Hepatocyte (in vitro differentiated cells): Measurements from ENCODE around the gene MYO5A. TPM values are rescaled to one million over a fixed set of nuclear protein-coding genes. Genes with fewer than 3 reads are reported as not detected.

Source experiments
- DNase-seq: peaks from one replicate; pipeline ENCODE4 v3.0.0-alpha.2; 2016; ENCODE audit warnings: low spot score
- H2AFZ ChIP-seq: fragments of 200-600 bp; sonication (generic); 2 replicates; pipeline ENCODE4 v1.6.0; 2016; ENCODE audit warnings: antibody characterized with exemption, mild to moderate bottlenecking
- H3K27ac ChIP-seq: fragments of 200-600 bp; sonication (generic); 2 replicates; pipeline ENCODE4 v1.5.1; 2016; ENCODE audit warnings: mild to moderate bottlenecking
- H3K27me3 ChIP-seq: fragments of 200-600 bp; sonication (generic); 2 replicates; pipeline ENCODE4 v1.6.1; 2016
- H3K36me3 ChIP-seq: fragments of 200-600 bp; sonication (generic); replicated peaks from 2 replicates; pipeline ENCODE4 v1.5.1; 2016; ENCODE audit warnings: low read depth; ENCODE audit not compliant: insufficient read depth
- H3K4me1 ChIP-seq: fragments of 200-600 bp; sonication (generic); 2 replicates; pipeline ENCODE4 v1.5.1; 2016; ENCODE audit warnings: mild to moderate bottlenecking, moderate library complexity; ENCODE audit not compliant: insufficient read depth
- H3K4me2 ChIP-seq: fragments of 200-600 bp; sonication (generic); 2 replicates; pipeline ENCODE4 v1.6.0; 2016
- H3K4me3 ChIP-seq: fragments of 200-600 bp; sonication (generic); 2 replicates; pipeline ENCODE4 v1.5.1; 2016; ENCODE audit warnings: mild to moderate bottlenecking
- H3K79me2 ChIP-seq: fragments of 200-600 bp; sonication (generic); 2 replicates; pipeline ENCODE4 v1.6.0; 2017; ENCODE audit warnings: mild to moderate bottlenecking
- H3K9me2 ChIP-seq: fragments of 200-600 bp; sonication (generic); replicated peaks from 2 replicates; pipeline ENCODE4 v1.6.0; 2017; ENCODE audit warnings: mild to moderate bottlenecking; ENCODE audit not compliant: insufficient read depth
- H3K9me3 ChIP-seq: fragments of 200-600 bp; sonication (generic); 2 replicates; pipeline ENCODE4 v1.5.1; 2016; ENCODE audit warnings: low read depth, mild to moderate bottlenecking
- H4K20me1 ChIP-seq: fragments of 200-600 bp; sonication (generic); 2 replicates; pipeline ENCODE4 v1.6.0; 2016; ENCODE audit warnings: mild to moderate bottlenecking; ENCODE audit not compliant: insufficient read depth, poor library complexity, severe bottlenecking
- CTCF ChIP-seq: fragments of 200-600 bp; sonication (generic); IDR thresholded peaks from 2 replicates; pipeline ENCODE4 v1.5.1; 2016; ENCODE audit warnings: antibody characterized with exemption, mild to moderate bottlenecking; ENCODE audit not compliant: poor library complexity
- EZH2 ChIP-seq: fragments of 200-600 bp; sonication (generic); IDR thresholded peaks from 2 replicates; pipeline ENCODE4 v1.6.1; 2016; ENCODE audit warnings: antibody characterized with exemption, mild to moderate bottlenecking, borderline replicate concordance
- EZH2phosphoT487 ChIP-seq: fragments of 200-600 bp; sonication (generic); IDR thresholded peaks from one replicate; pipeline ENCODE4 v1.6.1; 2018; ENCODE audit warnings: antibody characterized with exemption, mild to moderate bottlenecking, low read depth, moderate library complexity; ENCODE audit not compliant: unreplicated experiment, severe bottlenecking
- WGBS: methylation state at CpG from one replicate; pipeline ENCODE4 v1.1.6; 2016; ENCODE audit warnings: low lambda C conversion rate; ENCODE audit errors: missing lambda C conversion rate; 5-methylcytosine and 5-hydroxymethylcytosine counted together
- polyA plus RNA-seq: library from polyadenylated mRNA; unstranded; fragments of >200 nt; fragmentation: Nextera tagmentation; extraction: Ambion mirVana; gene quantifications from 2 replicates; pipeline ENCODE4 v1.2.1, GENCODE V29; 2016
- total RNA-seq: library from RNA; depleted of rRNA; stranded (reverse); fragments of >200 nt; gene quantifications from 2 replicates; pipeline ENCODE4 v1.2.3, GENCODE V29; 2014

Gene MYO5A
- total and polyA plus RNA-seq, 2 experiments from 2014 or later: 3.7 to 14.8 TPM

DNA sequence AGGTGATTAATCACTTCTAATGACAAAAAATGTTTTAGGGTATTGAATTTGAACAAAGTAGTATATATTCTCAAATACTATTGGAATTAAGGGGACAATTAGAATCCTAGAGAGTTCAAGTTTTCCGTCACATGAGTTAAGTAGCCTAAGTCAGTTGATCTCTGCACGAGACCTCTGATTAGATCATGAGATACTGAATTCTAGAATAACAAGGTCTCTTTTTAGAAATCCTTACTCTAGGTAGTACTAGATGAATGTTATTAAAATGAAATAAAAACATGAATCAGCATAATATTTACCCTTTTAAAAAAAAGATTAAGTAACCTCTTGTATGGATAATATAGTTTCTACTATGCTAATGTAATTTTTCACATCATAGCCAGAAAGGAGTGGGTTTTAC, 43.4 kb downstream of the MYO5A start:
- WGBS: 82% methylated on average over 2 of the region's 2 CpGs
- H3K27ac ChIP-seq: no peak overlapping the region
- no peaks in the 10 kb centered on the region for H3K36me3 ChIP-seq
- H3K4me2 ChIP-seq: no peak overlapping the region
- TF ChIP-seq EZH2phosphoT487: no peak
- no peak for TF ChIP-seq CTCF
- no peak for TF ChIP-seq EZH2
- no peak overlapping the region for H3K4me3 ChIP-seq
- no peaks in the 10 kb centered on the region for H3K9me3 ChIP-seq
- peaks cover 5% of the 10 kb centered on the region for H3K79me2 ChIP-seq
- DNase-seq: no peak
- H3K27me3 ChIP-seq: no peaks in the 10 kb centered on the region
- no peak overlapping the region for H2AFZ ChIP-seq
- H3K4me1 ChIP-seq: peaks cover 5% of the 10 kb centered on the region
- no peaks in the 10 kb centered on the region for H3K9me2 ChIP-seq
- H4K20me1 ChIP-seq: no peaks in the 10 kb centered on the region

DNA sequence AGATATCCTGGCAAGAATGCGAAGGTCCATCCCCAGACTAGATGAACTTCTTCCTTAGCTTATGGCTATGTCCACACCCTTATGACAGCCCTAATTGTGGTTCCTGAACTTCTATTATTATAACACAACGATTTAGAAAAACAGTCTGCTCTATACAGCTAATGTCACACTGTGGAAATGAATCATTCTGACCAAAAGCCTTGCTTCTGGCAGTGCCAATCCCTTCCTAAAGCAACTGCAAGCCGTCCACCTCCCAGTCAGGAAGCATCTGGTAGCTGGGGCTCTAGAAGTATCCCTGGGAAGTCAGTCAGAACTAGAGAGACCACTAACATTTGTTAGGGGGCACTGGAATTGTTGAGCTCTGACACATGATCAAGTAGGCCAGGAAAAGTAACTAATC, 45.0 kb downstream of the MYO5A start:
- Histone ChIP-seq H3K79me2 (peaks cover 5% of the 10 kb centered on the region), H3K27me3 (no peaks in the 10 kb centered on the region), H4K20me1 (no peaks in the 10 kb centered on the region), H2AFZ (no peak overlapping the region), H3K9me2 (no peaks in the 10 kb centered on the region), H3K36me3 (no peaks in the 10 kb centered on the region), H3K27ac (no peak overlapping the region), H3K4me3 (no peak overlapping the region), H3K9me3 (no peaks in the 10 kb centered on the region), H3K4me1 (peaks cover 5% of the 10 kb centered on the region), H3K4me2 (no peak overlapping the region)
- TF ChIP-seq CTCF (no peak), EZH2phosphoT487 (no peak), EZH2 (no peak)
- no peak for DNase-seq
- 86% methylated on average over 3 of the region's 3 CpGs for WGBS

GRCh38 chr15:52481915-52482314, 46.8 kb downstream of the MYO5A start:
- H2AFZ ChIP-seq: no peak overlapping the region
- H3K9me2 ChIP-seq: no peaks in the 10 kb centered on the region
- H3K4me3 ChIP-seq: no peak overlapping the region
- no peaks in the 10 kb centered on the region for H3K27me3 ChIP-seq
- DNase-seq: no peak
- H3K79me2 ChIP-seq: peaks cover 5% of the 10 kb centered on the region
- H3K9me3 ChIP-seq: no peaks in the 10 kb centered on the region
- H3K36me3 ChIP-seq: no peaks in the 10 kb centered on the region
- WGBS: 73% methylated on average over 3 of the region's 3 CpGs
- H3K27ac ChIP-seq: no peak overlapping the region
- no peak overlapping the region for H3K4me2 ChIP-seq
- no peaks in the 10 kb centered on the region for H4K20me1 ChIP-seq
- TF ChIP-seq CTCF (no peak), EZH2 (no peak), EZH2phosphoT487 (no peak)
- H3K4me1 ChIP-seq: peaks cover 5% of the 10 kb centered on the region

DNA sequence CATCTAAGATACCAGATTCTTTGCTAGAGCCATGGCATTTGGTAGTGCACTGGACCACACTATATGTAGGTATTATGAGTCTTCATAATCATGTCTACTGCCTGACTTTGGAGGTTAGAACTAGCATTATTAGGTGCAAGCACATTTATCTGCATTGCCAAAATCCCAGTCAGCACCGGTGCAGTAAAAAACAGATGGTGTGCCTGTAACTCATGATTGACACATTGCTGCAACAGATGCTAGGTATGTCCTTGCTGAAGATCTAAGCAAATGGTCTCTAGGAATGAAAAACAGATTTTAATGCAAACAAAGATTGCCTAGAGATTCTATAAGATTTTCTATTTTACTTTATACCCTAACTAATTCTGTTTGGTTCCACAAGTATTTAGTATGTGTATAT, 47.7 kb downstream of the MYO5A start:
- Histone ChIP-seq H3K27ac (no peak overlapping the region), H3K79me2 (peaks cover 5% of the 10 kb centered on the region)
- no peak for TF ChIP-seq EZH2phosphoT487
- TF ChIP-seq CTCF: no peak
- no peak for TF ChIP-seq EZH2

More for the DNA sequence above, 47.7 kb downstream of the MYO5A start:
- no peak overlapping the region for H2AFZ ChIP-seq
- H3K9me2 ChIP-seq: no peaks in the 10 kb centered on the region
- no peaks in the 10 kb centered on the region for H3K27me3 ChIP-seq
- WGBS: 86% methylated on average over 1 of the region's 1 CpG
- no peaks in the 10 kb centered on the region for H4K20me1 ChIP-seq
- H3K9me3 ChIP-seq: no peaks in the 10 kb centered on the region
- H3K36me3 ChIP-seq: no peaks in the 10 kb centered on the region
- no peak for DNase-seq
- no peak overlapping the region for H3K4me2 ChIP-seq
- peaks cover 3% of the 10 kb centered on the region for H3K4me1 ChIP-seq
- H3K4me3 ChIP-seq: no peak overlapping the region
